Islet of Langerhans (tissue), 1 donor: ENCODE results near the gene CTNNA3.
A peak's percentile ranks its signal among the peaks of the same experiment; 100 is the strongest.
"Not testable (repeated sequence)": the region's sequence is repeated elsewhere in the genome, so short reads cannot be mapped to it uniquely, and the experiment has no call there.

Source experiments
- FAIRE-seq: peaks from one replicate; lab custom pipeline; 2011; peaks lifted over from hg19 to GRCh38; lab: Jason Lieb, UNC

The CTNNA3 gene

DNA sequence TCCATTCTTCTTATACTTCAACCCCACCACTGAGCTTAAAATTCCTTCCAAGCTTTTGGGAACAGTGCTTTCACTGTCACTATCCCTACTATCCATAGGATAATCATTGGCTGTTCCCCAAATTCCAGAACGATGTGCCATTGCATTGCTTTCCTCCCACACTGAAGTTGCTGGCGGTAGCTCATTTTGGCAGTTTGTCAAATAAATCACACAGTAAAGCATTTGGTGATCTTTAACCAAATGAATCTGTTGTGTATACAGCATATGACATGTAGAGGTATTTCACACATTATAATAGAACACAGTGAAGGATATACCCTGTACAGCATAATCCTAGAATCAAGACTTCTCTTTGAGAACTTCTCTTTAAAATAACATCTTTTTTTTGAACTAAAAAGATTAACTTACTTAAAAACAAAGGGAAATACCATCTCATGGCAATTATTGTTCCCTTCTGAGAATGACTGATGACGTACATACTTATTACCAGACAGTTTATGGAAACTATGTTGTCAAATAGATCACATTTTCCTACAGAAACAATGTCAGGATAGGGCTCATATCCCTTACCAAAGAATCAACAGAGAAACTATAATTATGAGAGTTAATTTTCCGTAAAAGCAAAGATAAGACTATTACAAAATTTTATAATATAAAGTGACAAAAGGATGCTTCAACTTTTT, 93.6 kb downstream of the CTNNA3 start:
- no peak for FAIRE-seq

DNA sequence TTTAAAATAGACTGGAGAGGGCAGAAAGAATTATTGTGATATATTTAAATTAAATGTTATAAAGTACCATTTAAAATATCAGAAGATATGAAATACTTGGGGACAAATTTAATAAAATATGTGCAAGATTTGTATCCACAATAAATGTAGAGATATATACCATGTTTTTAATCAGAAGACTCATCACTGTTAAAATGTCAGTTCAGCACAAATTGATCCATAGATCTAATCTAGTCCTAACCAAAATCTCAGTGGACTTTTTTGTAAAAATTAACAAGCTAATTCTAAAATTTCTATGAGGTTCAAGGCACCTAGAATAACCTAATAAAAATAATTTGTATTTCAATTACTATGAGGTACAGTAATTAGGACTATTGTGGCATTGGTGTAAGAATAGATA, 96.4 kb downstream of the CTNNA3 start:
- FAIRE-seq, result no peak

DNA sequence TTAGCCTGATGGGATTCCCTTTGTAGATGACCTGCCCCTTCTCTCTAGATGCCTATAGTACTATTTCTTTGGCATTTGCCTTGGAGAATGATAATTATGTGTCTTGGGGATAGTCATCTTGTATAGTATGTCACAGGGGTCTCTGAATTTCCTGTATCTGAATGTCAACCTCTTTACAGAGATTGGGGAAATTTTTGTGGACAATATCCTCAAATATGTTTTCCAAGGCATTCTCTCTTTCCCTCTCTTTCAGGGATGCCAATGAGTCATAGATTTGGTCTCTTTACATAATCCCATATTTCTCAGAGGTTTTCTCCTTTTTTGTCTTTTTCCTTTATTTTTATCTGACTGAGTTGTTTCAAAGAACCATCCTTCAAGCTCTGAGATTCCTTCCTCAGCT, 99.4 kb downstream of the CTNNA3 start:
- FAIRE-seq, result no peak

- no peak for FAIRE-seq
Observed at GRCh38 chr10:67587771-67588170, 108.2 kb downstream of the CTNNA3 start.

DNA sequence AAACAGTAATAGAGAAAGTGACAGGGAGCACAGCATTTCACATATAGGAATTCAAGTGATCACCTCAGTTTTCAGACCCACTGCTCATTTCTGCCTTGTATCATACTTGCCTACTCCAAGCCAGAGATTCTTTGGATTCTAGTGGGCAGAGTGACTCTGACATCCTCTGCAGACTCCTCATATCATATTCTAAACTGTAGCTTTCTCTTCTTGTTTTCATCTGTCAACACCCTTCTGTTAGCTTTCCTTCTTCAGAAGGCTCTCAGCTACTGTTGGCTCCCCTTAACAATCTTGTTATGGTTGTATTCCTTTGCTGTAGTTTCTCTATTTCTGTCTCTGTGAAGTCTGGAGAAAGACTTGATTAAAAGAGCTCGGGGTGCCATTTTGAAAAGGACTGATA, 120.5 kb downstream of the CTNNA3 start:
- FAIRE-seq, result no peak

- FAIRE-seq, result no peak
Observed at GRCh38 chr10:67573484-67573883, 122.5 kb downstream of the CTNNA3 start.

- no peak for FAIRE-seq
Observed at GRCh38 chr10:67571503-67571902, 124.5 kb downstream of the CTNNA3 start.

DNA sequence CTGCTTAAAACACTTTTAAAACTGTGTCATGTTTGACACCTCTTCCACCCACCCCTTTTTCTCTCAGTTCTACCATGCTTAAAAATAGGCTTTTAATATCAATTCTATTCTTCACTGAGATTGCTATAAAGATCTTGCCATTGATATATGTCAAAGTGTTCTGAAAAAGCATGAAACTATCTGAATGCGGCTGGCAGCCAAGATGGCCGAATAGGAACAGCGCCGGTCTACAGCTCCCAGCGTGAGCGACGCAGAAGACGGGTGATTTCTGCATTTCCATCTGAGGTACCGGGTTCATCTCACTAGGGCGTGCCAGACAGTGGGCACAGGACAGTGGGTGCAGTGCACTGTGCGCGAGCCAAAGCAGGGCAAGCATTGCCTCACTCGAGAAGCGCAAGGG, 137.7 kb downstream of the CTNNA3 start:
- FAIRE-seq, result not testable (repeated sequence)

DNA sequence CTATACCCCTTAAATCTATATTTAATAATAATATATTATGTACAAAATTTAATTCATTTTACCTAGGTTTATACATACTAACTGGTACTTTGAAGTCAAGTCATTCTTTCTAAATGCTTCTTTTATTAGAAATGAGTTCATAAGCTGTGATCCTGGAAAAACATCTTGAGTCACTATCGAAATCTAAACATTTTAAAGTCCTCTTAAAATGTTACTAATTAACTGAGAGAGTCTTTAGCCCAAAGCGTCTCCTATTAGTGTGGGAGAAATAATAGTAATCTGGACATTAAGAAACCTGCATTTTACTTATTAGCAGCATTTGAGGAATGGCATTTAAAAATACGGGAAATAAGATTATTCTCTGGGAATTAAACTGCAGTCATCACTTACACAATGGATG, 142.7 kb downstream of the CTNNA3 start:
- no peak for FAIRE-seq

DNA sequence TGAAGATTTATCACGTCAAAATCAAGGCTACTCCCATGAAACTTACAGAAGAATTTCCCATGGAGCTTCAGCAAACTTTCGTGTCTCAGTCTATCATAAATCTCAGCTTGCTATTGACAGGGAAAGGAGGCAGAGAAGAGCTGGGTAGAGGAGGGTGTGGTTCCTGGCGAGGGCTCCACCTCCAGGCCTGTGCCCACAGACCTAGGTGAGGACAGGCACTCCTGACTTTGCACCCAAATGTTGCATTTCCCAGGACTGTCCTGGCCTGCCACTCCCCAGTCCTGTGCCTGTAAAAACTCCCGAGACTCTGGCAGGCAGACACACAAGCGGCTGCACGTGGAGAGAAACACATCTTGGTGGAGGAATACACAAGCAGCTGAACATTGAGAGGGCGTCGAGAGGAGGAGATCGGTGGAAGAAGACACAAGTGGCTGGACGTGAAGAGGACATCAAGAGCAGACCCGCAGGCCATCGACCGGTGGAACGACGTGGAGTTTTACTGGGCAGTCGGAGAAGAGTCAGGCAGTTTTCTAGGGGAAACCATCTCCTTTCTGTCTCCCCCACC, 145.1 kb downstream of the CTNNA3 start:
- no peak for FAIRE-seq

DNA sequence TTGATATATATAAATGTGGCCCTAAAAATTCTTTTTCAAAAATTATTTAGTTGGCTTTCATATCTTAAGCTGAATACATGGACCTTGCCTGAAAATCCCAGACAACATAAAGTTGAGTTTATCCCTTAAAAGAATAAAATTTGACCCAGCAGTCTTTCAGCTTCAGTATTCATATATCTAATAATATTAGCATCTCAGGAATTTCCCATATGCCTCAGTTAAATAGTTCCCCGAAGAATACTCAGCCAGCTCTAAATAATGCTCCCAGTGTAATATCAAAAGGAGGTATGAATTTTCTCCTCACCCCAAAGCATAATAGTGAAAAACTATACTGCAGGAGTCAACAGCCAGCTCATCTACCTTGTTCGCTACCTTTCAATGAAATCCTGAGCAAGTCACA, 145.9 kb downstream of the CTNNA3 start:
- no peak for FAIRE-seq

DNA sequence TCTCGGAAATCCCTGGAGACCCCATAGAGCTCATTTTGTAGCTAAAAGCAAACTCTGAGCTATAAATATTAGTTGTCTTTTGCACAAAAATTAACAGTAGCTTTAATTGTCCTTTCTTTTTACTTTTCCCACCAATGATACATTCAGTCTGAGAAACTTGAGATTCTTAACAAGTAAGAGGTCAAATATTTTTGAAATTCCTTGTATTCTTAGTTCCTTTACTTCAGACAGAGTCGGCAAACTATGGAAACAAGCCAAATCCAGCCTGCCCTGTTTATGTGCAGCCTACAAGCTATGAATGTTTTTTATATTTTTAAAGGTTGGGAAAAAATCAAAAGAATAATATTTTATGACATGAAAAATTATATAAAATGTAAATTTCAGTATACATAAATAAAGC, 146.6 kb downstream of the CTNNA3 start:
- no peak for FAIRE-seq

GRCh38 chr10:67541411-67541810, 154.6 kb downstream of the CTNNA3 start:
- FAIRE-seq, result no peak

DNA sequence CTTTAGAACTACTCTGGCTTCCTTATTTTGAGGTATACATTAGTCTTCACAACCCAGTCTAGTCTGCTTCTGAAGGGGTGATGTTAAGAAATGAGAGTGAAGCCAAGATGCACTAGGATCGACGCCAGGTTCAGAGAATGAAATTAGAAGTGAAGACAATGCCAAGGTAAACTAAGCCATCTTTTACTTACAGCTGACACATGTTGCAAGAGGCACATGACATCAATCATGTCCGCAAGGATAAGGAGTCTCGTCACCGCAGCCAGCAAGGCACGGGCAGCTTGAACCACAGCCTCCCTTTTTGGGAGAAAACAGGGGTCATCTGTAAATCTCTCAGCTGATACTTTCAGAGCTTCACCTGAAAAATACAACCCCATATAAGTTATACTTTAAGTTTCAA, 156.7 kb downstream of the CTNNA3 start:
- FAIRE-seq, result no peak

DNA sequence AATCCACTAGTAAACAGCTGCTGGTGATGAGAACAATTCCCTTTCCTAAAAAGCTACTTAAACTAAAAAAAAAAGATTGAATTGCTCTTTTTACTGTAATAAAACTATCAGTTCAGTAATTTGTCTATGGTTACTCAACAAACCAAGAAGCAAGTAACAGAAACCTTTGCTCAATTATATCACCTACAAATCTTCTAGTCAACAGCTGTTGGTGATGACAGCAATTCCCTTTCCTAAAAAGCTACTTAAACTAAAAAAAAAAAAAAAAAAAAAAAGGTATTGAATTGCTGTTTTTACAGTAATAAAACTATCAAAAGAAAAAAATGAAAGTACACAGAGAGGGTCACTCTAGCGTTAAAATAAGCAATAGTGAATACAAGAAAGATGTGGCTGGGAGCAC, 158.1 kb downstream of the CTNNA3 start:
- FAIRE-seq, result no peak

DNA sequence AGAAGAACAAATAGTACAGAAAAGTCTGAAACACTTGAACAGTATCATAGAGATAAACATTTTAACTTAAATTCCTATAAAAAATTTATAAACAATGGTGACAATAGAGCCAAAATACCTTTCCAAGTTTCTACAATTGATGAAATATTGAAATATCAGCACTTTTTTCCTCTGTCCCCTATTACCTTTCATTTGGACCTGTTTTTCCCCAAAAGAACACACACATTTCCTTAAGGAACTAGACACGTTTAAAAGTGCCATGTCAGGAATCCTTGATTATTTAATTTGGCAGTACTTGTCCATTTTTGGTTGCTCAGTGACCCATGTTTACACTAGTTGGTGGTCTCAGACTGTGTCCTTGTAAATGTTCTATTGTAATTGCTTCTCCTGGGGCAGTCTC, 162.6 kb downstream of the CTNNA3 start:
- FAIRE-seq, result no peak

DNA sequence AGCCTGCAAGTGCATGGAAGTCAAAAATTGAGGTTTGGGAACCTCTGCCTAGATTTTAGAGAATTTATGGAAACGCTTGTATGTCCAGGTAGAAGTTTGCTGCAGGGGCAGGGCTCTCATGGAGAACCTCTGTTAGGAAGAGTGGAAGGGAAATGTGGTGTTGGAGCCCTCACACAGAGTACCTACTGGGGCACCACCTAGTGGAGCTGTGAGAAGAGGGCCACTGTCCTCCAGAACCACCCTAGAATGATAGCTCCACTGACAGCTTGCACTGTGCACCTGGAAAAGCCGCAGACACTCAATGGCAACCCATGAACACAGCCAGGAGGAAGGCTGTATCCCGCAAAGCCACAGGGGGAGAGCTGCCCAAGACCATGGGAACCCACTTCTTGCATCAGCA, 165.0 kb downstream of the CTNNA3 start:
- FAIRE-seq, result not testable (repeated sequence)

DNA sequence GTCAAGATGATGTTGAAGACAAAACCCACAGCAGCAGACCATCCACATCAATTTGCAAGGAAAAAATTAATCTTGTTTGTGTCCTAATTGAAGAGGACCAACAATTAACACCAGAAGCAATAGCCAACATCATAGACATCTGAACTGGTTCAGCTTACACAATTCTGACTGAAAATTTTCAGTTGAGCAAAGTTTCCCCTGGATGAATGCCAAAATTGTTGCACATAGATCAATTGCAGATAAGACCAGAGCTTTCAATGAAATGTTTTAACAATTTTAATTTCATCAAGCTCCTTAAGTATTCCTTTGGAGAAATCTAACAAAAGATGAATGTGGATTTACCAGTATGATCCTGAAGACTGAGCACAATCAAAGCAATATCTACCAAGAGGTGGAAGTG, 168.6 kb downstream of the CTNNA3 start:
- no peak for FAIRE-seq

- FAIRE-seq, result no peak
Observed at GRCh38 chr10:67521546-67521945, 174.4 kb downstream of the CTNNA3 start.

DNA sequence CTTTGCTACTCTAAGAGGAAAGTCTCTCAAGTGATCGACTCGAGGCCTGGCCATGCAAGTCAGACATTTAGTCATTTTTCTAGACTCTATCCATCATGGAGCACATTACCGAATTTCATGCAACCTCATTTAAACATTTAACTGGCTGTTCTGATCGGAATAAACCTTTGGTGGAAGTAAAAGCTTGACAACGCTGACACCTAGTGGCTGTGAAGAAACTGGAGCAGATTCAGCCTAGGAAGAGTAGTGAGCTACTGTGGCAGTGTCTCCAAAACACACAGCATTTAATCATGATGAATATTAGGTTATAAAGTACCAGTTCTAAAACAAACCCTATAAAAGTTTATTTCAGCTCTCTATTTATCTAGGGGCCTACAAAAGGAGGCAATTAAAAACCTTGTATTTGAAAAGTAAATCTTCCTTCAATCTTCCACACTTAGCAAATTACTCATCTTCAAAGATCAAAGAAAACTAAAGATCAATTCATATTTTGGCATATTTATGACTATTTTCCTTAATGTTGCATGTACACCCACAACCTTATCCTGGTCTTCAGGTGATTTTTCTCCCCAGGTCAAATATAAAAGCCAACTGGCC, 175.0 kb downstream of the CTNNA3 start:
- FAIRE-seq, result peak; percentile 99

GRCh38 chr10:67519434-67519833, 176.6 kb downstream of the CTNNA3 start:
- FAIRE-seq, result no peak

- no peak for FAIRE-seq
Observed at GRCh38 chr10:67518756-67519155, 177.2 kb downstream of the CTNNA3 start.

DNA sequence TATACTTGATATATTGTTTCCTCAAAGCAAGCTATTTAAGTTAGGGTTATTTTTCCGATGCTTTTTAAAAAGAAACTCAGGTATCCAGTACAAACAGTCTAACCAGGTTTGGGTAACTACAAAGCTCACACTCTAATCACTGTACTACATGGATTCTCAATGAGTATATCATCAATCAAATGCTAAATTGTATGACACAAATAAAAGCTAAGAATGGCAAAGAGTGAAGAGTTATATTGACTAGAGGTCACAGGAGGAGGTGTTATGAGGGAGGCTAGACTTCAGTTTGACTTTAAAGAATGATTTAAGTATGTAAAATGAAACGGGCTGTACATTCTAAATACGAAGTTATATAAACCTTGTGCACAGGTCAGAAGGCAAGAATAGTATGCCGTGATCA, 178.0 kb downstream of the CTNNA3 start:
- no peak for FAIRE-seq

GRCh38 chr10:67506757-67507091, 189.3 kb downstream of the CTNNA3 start:
- FAIRE-seq, result no peak
